Measurements from ENCODE around the gene DCAF5.

DNA sequence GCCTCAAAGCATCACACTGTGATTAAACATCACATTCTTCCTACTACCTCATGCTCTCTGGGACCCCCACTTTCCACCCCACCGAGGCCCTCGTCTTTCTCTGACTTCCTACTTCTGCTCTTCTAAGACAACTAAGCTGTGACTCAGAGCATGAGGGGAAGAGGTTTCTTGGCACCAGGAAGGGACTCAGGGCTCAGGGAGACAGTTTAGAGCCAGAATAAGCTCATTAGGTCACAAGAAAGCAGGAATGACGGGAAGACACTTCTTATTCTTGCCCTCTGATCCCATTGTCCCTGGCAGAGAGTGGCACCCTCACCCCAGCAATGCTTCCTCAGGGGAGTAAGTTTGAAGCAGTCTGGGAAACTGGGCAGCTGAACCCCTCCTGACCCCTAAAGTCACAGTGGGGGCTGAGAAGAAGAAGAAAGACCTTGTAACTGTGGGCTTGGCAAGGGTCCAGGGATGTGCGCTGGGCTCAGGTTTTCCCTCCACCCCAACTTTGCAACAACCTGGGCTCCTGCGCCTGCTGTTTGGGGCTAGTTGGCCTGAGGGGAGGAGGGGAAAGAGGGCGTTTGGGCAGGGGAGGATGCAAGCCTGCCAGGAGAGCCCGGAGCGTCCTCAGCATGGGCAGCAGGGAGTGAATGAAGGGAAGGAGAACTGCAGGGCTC lies 109.2 kb downstream of the DCAF5 start:
- TF ChIP-seq SUZ12 (IDR thresholded peaks at IDR 0.05; ENCODE audit: extremely low read depth, insufficient read depth, insufficient read length) (no peak), YY1 (IDR thresholded peaks at IDR 0.05; ENCODE audit: insufficient read depth, insufficient read length) (no peak), ZNF274 (IDR thresholded peaks at IDR 0.05; ENCODE audit: low read depth, low read length) (no peak)

Data from NT2/D1 (cell line).